GM19193 (cell line): ENCODE results near the gene TEPSIN.

Experiments
- POLR2A ChIP-seq: IDR thresholded peaks from 4 replicates; pipeline ENCODE4 v1.6.1; 2011; ENCODE audit not compliant: insufficient read depth, insufficient read length; ENCODE audit errors: extremely low read depth

TEPSIN gene

DNA sequence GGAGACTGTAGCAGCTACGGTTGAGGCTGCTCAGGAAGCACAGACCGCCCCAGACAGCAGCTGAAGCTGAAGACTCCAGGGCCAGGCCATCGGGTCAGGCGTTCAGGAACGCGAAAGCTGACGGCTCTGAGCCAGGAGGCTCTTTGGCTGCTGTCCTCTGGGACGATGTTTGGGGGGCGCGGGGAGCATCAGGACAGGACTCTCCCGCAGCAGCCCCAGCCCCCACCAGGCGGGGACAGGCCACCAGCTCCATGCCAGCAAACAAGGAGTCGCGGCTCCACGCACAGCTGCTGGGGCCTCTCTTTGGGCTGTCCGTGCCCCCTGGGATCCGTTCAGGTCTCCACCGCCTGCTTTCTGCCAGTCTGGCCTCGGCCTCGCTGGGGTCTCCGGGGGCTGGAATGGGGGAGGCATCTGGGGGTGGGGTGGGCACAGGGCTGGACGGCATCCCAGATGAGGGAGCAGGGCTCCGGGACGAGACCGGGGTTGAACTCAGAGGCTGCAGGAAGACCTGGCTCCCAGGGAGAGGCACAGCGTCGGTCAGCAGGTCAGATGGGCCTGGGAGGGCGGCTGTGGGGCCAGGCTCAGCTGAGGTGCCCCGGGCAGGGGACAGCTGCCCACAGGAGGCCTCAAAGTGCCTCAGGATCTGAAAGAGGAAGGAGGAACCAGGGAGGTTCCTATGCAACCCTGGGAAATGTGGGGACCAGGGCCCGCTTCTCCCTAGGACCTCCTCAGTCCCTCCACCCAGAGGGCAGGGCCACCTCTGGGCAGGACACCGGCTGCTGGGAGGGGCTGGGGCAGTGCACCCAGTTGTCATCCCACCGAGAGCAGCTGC is 9.8 kb downstream of the TEPSIN start:
- no peak for TF ChIP-seq POLR2A

DNA sequence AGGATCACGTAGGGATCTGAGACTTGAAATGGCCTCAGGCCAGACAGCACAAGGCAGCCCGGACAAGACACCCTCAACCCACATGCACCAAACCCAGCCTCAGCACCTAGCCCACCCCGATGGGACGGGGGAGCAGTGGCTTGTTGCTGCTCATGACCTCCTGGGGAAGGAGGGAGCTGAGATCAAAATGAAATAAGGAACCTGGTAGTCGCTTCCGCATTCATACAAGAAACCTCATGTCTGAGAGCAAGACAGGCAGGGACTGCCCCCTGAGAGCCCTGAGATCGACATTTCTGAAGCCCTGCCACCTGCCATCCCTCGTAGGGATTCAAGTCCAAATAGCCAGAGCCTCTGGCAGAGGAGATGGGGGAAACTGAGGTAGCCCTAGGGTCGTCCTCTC is 10.4 kb downstream of the TEPSIN start:
- peak; percentile 44 for TF ChIP-seq POLR2A

DNA sequence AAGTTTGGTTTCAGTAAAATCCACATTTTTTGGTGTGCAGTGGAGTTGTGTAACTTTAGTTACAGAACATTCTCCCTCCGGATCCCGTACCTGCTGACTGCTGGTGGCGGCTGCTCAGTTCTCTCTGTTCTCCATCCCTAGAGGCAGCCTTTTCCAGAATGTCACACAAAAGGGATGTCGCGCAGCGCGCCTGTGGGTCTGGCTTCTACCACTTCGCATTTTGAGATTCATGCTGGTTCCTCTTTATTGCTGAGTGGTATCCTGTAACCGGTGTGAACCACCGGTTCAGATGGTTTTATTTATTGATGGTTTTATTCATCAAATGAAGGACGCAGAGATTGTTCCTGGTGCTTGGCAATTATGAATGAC is 15.1 kb downstream of the TEPSIN start:
- no peak for TF ChIP-seq POLR2A

DNA sequence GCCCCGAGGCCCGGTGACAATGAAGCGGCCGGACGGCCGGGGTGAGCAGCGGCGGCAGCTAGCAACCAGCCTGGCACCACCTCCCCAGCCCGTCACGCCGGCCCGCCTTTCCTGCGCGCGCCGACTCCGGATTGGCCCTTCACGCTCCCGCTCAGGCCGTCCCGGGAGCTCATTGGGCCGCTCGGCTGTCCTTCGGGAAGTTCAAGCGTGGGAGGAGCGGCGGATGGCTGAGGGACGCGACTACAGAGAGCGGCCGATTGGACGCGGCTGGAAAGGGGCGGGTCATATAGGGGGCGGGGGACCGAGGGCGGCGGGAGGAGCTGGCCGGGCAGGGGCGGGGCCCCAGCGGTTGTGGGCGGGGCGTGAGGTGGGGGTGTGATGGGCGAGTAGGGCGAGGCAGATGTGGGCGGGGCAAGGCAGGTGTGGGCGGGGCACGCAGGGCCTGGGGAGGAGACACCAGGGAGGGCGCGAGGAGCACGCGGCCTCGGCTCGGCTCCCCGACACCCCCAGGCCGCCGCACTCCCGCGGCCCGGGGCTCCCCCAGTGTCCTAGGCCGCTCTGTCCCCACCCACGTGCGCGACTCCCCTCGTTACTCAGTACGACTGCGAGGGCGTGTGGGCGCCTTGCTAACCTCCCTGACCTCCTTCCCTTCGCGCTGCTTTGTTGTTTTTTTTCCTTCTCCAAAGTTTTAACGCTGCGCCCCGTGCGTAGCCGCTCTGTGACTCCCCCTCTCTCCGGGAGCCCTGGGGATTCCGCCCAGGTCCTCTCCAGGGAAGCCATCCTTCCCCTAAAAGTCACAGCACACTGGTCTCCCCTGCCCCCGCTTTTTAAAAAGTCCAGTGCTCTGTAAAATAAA is 15.7 kb downstream of the TEPSIN start, which contains the start of gene CEP131:
TSS of gene CEP131 (minus strand) at position 60 of the 856 bp plus-strand sequence. CDS start 2,909 bp downstream, outside the sequence.
- TF ChIP-seq POLR2A = no peak

DNA sequence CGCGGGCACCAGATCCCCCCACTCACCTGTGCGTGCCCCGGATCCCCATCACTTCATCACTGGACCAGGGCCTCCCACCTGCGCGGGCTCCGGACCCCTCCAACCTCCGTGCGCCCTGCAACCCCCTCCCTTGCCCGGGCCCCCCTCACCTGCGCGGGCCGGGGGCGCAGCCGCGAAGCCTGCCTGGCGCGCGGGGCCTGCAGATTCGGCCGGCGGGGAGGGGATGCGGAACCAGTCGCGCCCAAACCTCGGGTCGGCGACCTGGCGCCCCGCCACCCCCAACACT is 16.3 kb downstream of the TEPSIN start:
- no peak for TF ChIP-seq POLR2A

DNA sequence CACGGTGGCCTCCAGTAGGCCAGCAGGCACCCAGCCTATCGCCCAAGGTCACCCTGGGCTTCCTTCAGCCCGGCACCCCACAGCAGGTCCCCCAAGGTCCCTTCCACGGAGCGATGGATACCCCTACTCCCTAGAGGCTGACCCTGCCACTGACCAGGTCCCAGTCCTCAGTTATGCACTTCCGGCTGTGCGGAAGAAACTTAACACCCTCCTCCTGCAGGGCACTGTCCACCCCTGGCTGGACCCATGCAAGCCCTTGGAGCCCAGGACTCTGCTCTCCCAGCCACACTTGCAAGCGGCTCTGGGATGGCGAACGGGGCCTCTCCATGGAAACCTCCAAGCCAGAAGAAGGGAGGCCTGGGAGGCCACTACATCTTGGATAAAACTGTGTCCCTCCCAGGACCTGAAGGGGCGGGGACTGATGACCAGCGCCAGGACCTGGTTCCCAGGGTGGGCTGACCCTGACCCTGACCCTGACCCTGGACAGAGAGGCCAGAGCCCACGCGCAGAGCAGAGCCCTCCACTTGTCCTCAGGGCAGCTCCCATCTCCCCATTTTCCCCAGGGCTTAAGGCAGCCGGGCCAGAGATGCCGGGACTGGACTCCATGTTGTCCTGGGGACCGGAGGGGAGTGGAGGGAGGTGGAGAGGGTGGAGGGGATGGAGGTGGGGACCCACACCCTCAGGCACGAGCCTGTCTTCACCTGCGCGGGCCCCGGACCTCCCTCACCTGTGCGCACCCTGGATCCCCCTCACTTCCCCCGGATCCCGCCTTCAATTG is 16.8 kb downstream of the TEPSIN start:
- no peak for TF ChIP-seq POLR2A

DNA sequence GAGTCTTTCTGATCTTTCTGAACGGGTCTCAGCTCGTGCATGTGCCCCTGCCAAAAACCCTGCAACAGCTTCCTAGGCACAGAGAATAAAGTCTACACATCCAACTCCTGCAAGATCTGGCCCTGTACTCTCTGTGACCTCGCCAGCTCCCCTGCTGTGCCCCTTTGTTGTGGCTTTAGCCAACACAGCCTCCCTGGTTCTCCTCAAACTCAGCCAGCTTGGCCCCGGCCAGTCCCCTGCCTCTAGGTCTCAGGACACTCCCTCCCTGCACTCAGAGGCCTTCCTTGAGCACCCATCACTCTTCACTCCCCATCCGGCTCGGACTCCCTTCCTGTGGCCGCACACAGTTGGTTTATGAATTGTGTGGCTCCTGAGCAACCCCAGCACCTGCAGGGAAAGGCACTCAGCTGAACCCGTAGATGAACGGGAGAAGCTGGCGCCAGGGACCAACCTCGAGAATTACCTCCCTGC is 17.4 kb downstream of the TEPSIN start:
- TF ChIP-seq POLR2A = no peak

DNA sequence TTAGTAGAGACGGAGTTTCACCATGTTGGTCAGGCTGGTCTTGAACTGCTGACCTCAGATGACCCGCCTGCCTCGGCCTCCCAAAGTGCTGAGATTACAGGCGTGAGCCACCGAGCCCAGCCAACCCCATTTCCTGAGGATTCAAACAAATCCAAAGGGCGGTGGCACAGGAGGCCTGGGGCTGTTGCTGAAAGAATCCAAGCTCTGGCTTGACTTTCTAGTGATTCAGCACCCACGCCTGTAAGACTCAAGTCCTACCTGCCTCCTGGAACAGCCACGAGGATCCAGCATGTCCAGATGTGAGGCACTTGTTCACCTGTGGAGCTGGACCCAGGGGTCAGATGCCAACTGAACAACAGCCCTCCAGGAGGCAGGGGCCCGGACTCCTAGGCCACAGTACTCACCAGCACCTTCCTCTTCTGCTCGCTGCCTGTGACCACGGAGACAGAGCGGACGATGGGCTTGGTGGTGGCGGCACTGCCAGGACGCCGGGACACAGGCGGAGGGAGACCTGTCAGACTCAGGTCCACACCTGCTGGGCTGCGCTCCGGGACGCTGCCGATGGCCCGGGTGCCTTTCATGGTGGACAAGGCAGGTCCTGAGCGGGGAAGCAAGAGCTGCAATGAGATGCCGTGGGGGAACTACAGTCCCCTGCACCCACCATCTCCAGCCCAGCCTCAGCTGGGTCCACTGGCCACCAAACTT is 19.2 kb downstream of the TEPSIN start:
- no peak for TF ChIP-seq POLR2A

DNA sequence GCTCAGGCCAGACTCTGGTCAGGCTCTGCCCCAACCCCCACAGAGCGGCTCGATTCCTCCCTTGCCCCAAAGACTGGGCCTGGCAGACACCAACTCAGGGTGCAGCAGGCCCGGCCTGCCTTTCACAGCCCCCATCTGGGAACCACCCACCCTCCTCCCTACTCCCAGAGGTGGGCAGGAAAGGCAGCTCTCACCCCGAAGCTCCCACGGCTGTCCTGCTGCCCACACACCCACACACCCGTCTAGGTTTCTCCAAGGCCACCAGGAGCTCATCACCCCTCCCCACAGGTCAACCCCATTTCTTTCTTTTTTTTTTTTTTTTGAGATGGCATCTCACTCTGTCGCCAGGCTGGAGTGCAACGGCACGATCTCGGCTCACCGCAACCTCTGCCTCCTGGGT is 19.9 kb downstream of the TEPSIN start:
- TF ChIP-seq POLR2A = no peak

DNA sequence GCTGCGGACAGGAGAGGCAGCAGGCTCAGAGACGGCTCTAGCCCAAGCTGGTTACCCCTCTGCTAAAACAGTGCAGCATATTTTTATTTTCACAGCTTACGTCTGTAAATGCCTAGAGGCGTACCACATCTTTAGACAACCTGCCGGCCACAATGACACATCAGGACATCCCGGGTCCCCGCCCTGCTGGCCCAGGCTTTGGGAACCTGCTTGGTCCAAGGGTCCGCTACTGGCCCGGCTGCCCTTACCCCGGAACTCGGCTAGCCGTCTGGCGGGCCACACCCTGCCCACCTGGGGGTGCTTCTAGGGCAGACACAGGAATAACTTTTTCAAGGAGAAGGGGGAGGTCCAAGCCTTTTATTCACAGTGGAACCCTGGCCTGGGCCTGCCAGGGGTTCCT is 20.4 kb downstream of the TEPSIN start:
- no peak for TF ChIP-seq POLR2A

DNA sequence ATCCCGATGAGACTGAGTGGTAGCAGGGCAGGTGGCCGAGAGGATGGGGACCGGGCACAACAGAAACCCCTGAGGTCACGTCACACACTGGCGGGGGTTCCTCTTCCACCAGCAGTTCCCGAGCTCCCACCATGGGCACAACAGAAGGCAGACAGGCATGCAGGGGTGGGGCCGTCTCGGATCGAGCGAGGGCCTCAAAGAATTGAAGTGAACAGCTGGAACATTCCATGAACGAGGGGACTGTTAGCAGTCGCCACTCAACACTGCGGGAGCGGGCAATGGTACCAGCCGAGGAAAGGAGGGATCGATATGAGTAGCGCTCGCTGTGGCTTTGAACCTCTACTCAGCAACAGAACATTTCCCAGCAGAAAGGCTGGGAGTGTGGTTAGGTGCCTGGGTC is 21.4 kb downstream of the TEPSIN start:
- TF ChIP-seq POLR2A = no peak

DNA sequence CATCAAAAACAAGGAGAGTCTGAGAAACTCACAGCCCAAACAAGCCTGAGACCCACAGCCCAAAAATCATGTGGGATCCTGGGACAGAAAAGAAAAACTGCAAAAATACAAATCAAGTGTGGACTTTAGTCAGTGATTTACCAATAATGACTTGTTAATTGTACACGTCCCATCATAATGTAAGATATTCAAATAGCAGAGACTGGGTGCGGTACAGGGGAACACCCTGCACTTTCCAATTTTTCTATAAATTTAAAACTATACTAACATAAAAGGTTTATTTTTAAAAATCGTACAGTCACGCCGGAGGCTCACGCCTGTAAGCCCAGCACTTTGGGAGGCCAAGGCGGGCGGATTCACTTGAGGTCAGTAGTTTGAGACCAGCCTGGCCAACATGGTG is 24.9 kb downstream of the TEPSIN start:
- no peak for TF ChIP-seq POLR2A

DNA sequence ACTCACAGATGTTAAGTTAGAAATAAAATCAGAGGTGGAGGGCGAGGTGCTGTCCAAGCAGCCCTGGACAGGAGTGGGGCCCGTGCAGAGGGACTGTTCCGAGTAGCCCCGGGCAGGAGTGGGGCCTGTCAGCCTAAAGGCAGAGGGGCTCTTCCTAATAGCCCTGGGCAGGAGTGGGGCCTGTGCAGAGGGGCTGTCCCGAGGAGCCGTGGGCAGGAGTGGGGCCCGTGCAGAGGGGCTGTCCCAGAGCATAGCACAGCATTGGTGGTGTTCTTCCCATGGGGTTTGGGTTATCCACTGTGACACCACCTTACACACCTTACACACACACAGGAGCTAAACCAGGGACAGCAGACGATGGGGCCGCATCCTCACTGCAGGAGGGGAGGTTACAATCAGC is 26.5 kb downstream of the TEPSIN start:
- no peak for TF ChIP-seq POLR2A

DNA sequence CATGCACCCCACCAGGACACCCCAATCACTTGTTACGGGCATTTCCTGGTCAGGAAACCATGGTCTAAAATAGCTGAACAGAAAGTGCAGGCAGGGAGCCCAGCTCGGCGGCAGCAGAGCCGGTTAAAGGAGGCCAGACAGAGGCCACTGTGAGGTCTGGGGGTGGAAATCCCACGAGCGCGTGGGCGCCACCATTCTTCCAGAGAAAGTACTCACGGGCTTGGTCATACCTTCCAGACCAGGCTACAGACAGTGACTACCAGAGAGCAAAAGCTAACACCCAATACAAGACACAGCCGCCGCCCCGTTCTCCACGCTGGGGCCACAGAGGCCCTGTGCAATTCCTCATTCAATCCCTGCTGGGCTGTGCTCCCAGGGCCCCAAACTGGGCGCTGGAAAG is 28.0 kb downstream of the TEPSIN start:
- no peak for TF ChIP-seq POLR2A

DNA sequence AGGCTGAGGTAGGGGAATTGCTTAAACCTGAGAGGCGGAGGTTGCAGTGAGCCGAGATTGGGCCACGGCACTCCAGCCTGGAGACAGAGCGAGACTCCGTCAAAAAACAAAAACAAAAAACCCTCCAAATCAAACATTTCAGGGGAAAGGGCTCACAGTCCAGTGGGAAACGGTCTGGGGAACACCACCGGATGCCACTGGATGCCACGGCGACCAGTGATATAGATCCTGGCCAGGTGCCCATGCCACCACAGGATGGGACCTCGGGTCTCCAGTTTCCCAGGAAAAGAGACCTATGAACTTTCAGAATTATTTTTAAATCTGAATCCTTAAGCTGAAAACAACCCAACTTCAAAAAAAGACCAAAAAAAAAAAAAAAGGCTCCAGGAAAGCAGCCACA is 28.4 kb downstream of the TEPSIN start:
- TF ChIP-seq POLR2A = no peak
